UCSD-AML1 (cell line): ENCODE results near the gene ANKRD11.
"Not testable (repeated sequence)": the region's sequence is repeated elsewhere in the genome, so short reads cannot be mapped to it uniquely, and the experiment has no call there.

Experiments
- DNase-seq: peaks from one replicate; lab custom pipeline; 2025; ENCODE audit not compliant: unreplicated experiment; lab: John Stamatoyannopoulos, UW

ANKRD11 gene

GRCh38 chr16:89304181-89304851 is 186.0 kb downstream of the ANKRD11 start:
- no peak for DNase-seq

DNA sequence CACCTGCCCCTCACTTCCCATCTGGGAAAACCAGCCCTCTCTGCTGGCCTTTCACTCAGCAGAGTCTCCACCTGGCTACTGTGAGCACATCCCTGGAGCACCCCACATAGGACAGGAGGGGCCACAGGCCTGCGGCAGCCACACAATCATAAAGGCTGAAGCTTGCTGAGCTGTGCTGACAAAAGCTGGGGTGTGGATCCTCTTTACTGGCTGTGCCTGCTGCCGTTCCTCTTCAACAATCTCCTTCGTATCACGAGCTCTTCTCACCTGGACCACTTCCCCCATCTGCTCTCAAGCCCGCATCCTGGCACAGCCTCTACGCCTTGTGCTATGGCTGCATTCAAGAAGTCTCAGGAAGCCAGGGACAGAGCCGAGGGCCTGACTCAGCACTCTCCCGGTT is 186.7 kb downstream of the ANKRD11 start:
- no peak for DNase-seq

DNA sequence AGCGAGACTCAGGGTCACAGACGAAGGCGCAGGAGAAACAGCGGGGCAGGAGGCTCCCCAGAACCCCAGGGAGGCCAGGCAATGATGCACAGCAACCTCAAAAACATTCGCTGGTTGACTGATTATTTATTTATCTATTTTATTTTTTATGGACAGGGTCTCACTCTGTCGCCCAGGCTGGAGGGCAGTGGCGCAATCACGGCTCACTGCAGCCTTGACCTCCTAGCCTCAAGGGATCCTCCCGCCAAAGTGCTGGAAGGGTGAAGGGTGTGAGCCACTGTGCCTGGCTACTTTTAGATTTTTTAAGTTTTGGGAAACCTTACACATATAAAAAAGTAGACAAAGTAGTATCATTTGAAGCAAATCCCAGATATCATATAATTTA is 189.4 kb downstream of the ANKRD11 start:
- DNase-seq = no peak

DNA sequence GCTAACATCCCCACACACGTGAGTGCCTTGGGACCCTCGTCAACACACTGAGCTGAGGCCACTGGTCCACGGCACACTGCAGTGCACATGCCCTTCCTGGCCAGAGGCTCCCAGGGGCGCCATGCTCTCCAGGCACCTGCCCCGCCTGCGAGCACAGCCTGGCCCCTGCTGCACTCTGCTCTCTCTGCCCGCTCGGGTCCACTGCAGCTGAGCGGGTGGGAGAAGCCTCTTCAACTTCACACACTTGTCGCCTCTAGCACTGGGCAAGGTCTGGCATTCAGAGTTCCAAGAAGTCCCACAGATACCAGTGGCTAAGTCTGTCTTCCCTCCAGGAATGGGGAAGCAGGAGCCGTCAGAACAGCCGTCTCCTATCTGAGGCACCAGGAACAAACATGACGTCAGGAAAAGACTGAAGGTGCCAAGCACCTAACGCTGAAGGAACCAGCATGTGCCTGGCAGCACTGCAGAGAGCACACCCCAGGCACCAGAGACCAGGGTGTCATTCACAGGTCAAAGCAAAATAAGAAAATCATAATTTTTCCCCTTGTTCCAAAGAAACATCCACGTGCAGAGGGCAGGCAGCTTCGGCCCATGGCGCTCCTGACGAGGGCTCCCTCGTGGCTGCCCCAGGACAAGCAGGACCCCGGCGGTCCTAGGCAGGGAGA is 189.9 kb downstream of the ANKRD11 start:
- no peak for DNase-seq

GRCh38 chr16:89299357-89300111 is 190.8 kb downstream of the ANKRD11 start:
- DNase-seq = not testable (repeated sequence)

DNA sequence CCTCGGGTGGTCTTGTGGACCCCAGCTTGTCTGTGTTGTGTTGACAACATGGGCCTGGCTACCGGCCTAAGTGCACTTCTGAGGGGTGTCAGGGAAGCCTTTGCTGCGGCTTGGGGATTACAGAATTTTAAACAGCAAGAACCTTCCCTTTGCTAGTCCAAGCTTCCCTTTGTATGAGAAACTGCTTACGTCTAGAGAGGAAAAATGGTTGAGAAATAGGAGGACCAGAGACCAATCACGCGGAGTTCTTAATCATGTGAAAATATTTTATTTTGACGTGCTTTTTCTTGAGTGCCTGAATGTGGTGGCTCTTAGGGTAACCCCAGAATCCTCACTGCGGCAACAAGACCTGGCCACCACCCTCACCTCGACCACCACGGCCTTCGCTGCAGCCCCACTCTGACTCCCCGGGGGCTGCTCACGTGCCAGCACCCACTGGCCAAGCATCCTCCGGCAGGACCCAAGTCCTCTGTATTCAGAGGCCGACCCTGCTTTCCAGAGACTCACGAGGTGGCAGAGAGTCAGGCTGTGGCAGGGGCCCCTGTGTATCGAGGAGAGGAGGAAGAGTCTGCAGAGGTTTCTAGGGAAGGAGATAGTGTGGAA is 191.6 kb downstream of the ANKRD11 start:
- no peak for DNase-seq

DNA sequence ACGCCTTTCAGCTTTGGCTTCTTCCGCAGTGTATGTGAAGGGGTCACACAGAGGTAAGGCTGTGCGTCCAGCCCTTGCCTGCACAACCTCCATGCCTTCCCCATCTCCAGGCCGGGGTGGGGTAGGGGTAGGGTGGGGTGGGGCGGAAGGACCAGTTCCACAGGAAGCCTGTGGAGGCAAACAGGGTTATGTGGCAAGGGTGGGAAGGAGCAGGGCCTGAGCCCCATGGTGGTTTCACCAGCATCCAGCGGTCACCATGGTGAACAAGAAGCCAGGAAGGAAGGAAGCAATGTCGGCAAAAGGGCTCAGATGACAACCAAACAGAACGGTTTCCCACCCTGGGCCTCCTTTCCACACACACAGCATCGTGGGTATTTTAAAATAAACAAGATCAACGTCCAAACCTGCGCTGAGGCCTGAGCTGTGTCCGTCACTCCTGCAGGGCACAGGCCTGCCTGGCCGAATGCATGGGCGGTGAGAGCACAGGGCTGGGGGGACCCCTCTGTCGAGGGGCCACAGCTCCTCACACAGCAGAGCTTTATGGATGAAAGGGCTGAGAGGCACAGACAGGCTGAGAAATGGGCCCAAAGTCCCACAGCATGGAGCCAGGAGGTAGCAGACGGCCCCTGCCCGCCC is 192.3 kb downstream of the ANKRD11 start:
- peak; percentile 65 for DNase-seq

DNA sequence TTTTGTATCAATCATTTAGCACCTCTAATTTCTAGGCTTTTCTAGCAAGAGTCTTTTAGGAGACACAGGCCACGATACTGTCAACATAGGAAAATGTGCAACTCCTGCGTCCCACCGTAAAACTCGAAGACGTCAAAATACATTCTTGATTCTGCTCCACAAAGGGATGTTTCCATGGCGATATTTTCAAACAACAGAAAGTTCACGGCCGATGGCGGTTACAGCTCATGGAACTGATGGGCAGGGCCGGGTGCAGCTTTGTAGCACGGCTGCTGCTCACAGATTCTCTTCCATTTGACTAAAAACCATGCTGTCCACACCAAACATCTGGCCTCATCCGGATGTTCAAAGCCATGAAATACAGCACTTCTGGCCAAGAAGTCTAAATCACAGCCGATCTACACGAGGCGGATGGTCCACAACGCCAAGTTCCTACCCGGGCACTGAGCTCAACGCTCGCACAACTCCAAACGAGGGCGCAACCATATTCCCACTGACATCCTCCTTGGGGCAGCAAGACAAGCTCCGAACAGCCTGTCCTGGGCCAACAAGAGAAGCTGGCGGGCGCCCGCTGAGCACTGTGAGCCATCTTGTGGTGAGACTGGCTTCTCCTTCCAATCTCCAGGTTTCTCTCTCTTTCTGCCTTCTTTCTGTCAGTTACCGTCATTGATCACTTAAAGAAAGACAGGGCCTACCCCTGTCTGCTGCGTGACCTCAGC is 193.0 kb downstream of the ANKRD11 start:
- no peak for DNase-seq

DNA sequence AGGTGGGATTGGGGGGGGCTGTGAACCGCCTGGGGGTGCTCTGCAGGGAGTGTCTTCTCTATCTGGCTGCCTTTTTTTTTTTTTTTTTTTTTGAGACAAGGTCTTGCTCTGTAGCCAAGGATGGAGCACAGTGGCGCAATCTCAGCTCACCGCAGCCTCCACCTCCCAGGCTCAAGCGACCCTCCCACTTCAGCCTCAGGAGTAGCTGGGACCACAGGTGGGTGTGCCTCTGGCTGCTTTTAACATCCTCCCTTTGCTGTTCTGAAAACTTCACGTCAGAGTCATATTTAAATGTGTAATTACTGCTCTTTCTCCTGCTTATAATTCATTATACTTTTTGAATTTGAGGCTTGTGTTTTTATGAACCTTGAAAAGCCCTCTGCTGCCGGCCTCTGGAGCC is 194.4 kb downstream of the ANKRD11 start:
- no peak for DNase-seq

- no peak for DNase-seq
These were observed 195.1 kb downstream of the ANKRD11 start for GRCh38 chr16:89295071-89295900.

GRCh38 chr16:89294486-89294885 is 195.9 kb downstream of the ANKRD11 start:
- no peak for DNase-seq

- DNase-seq = no peak
These were observed 196.9 kb downstream of the ANKRD11 start for GRCh38 chr16:89293276-89294143.

DNA sequence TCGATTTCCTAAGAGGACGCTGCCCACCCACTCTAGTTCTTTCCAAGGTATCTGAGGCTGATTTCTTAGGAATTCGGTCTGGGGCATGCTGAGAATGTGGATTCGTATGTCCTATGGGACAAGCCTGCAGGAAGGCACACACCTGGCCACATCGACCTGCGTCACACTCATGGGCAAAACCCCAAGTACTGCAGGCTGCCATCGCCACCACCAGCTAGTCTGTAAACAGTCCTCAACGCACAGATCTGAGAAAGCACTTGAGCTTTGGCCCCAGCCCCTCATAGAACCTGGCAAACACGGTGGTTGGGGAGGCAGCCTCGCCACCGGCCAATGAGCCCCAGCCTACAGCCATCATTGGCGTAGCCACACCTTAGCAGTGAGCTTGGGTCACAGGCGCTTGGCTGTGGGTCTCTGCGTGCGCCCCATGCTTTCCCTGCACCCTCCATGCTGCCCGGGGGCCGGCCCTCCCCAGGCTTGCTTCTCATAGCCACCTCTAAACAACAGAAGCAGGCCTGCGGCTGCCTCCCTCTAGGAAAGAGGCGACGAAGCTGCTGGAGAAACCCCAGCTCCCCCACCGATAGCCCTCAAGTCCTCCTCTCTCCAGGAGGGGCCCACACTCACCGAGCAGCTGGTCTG is 197.8 kb downstream of the ANKRD11 start:
- no peak for DNase-seq

DNA sequence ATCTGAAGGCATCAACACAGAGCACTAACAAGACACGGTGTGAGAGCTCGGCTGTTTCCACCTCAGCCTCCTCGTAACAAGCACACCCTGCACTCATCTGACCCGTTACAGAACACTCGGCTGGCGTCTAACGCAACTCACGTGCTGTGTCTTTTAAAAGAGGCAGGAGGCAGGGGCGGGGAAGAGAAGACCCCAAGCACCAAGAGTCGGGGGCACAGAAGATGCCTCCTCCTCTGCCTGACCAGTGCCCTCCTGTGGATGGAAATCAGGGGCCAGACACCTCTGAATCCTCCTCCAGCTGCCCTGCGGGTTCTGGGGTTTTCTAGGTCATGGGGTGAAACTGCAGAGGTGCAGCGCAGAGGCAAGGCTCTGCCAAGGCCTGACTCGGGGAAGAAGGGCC is 198.6 kb downstream of the ANKRD11 start:
- DNase-seq = no peak

GRCh38 chr16:89291363-89291762 is 199.0 kb downstream of the ANKRD11 start:
- DNase-seq = no peak

GRCh38 chr16:89290887-89291286 is 199.5 kb downstream of the ANKRD11 start:
- no peak for DNase-seq

DNA sequence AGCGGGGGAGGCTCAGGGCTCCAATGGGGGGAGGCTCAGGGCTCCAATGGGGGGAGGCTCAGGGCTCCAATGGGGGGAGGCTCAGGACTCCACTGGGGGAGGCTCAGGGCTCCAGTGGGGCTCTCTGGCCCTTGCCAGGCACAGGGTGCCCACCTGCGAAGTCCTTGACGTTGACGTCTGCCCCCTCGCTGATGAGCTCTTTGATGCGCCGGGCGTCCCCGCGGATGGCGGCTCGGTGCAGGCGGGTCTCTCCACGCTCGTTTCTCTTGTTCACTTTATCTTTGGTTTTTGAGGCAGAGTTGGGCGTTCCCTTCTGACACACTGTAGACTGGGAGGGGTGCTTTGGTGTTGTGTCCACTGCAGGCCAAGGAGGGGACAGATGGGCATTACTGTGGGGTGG is 199.9 kb downstream of the ANKRD11 start:
- no peak for DNase-seq
